Activated T-helper 1 cell treated with Interleukin-2 at 50 U/mL for 16 hours (primary cell): ENCODE data around the gene MRPL37.
"Not testable (repeated sequence)": the region's sequence is repeated elsewhere in the genome, so short reads cannot be mapped to it uniquely, and the experiment has no call there.

ENCODE experiments used
- DNase-seq: peaks from one replicate; pipeline ENCODE4 v3.0.0-alpha.2; 2020; ENCODE audit warnings: low read depth

MRPL37 gene

GRCh38 chr1:54172614-54173599, 27.1 kb upstream of the MRPL37 start:
- DNase-seq, result no peak

DNA sequence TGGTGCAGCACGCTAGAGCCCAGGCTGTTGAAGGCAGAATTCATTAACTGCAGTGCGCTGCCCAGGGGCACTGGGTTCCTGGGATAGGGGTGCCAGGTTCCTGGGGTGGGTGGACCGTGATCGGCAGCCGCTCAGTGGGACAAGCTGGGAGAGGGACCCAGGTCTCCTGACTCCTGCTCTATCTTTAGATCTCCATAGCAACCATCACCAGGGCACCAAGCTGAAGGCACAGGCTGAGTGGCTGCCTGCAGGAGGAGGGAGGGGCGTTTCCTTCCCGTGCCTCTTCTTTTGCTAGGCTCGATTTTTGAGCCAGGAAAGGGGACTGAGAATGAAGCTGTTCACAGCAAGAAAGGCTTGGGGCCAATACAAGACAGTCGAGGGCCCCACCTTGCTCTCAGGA, 26.3 kb upstream of the MRPL37 start:
- no peak for DNase-seq

DNA sequence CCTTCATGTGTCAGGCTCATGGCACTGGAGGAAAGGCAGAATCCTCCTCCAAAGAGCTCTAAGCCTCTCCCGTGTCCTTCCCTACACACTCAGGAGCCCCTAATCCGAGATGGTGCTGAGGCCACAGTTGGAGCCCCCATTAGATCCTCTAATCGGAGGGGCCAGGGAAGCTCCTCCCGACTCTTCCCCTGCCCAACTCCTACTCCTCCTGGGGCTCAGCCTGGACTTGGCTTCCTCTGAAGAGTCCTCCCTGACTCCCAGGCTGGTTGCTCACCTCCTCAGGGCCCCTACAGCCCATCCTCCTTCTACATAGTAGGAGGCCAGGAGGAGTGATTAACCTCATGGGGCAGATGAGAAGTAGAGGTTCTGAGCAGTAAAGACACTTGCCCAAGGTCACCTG, 25.9 kb upstream of the MRPL37 start:
- DNase-seq, result no peak

DNA sequence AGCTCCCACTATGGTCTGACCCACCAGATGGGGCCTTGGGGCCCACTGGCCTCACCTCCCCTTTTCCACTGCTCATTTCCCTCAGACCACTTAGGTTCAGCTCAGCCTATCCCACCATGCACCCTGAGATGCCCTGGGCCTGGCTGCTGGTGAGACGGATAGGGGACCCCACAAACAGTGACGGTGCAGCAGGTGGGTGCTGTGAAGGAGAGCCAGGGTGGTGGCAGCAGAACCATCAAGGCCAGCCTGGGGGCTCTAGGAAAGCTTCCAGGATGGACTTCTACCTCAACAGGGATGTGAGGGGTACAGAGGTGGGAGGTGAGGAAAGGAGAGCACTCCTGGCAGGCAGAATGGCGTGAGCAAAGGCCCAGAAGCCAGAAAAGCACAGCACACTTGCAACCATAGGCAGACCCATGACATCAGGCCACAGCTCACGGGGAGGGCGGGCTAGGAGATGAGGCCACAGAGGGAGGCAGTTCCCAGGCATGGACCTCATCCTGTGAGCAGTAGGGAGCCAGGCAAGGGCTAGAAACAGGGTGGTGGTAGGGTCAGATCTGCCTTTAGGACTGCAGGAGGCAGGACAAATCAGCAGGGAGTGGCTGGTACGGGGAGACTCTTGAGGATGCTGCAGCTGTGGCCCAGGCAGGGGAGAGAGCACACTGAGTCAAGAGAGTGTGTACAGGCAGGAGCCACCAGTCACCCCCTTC, 23.2 kb upstream of the MRPL37 start:
- DNase-seq, result no peak

- DNase-seq, result no peak
Measured at GRCh38 chr1:54177726-54178125, 22.2 kb upstream of the MRPL37 start.

DNA sequence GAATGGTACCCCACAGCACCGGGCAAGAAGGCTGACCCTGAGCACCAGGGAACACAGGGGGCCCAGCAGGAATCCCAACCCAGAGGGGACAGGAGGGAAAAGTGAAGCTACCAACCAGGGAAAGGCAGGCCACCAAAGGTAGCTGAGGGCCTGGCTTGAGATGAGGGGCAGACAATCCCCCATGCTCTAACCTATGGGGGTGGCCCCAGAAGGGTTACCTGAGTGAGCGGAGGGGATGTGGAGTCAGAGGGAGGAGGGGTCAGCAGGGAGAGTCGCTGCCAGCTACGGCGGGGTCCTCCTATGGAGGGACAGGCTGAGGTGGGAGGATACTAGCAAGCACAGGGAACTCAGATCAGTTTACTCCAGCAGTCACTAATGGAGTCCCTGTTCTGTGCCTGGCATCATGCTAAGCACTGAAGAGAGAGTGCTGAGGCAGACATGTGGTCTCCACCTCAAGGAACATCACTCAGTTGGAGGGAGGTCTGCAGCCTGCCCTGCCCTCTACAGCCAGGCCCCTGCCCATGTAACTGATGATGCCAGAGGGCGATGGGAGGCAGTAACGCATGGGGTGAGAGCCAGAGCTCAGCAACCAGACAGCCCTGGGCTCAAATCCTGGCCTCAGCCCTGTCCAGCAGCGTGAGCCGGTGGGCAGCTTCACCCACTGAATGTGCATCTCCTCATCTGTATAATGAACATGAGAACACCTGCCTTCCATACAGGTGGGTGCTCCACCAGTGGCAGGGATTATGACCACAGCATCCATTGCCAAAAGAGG, 21.5 kb upstream of the MRPL37 start:
- DNase-seq, result no peak

GRCh38 chr1:54180701-54181360, 19.1 kb upstream of the MRPL37 start:
- DNase-seq, result no peak

- no peak for DNase-seq
Measured at GRCh38 chr1:54186056-54186455, 13.9 kb upstream of the MRPL37 start.

DNA sequence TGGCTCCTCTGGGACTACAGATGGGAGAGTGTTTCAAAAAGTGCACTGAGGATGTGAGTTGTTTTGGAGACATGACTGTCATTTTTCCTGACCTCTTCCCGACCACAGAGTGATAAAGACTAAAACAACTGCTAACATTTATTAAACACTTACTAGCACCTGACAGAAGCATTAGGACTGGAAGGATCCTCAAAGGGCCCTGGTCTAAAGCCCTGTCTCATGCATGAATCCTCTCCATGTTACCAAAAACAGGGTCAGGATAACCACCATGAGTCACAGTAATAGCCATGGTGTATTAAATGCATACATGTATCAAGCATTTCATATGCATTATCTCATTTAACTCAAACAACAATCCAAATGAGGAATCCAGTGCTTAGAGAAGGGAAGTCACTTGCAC, 11.7 kb upstream of the MRPL37 start:
- no peak for DNase-seq

DNA sequence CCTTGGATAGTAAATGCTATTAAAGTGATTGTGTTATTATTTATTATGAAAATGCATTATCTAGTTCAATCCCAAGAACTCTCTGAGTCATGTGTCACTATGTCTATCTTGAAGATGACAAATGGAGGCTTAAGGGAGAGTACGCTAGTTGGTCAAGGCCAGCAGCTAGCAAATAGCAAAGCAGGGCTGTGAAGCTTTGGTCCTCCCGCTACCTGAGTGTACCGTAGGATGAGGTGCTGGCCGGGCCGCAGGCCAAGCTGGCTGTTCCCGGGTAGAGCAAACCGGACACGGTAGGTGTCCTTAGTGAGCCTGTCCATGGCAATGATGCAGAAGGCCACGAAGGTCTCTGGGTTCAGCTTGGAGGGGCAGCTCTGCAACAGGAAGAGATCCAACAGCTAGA, 9.4 kb upstream of the MRPL37 start:
- no peak for DNase-seq

- DNase-seq, result no peak
Measured at GRCh38 chr1:54191525-54191924, 8.4 kb upstream of the MRPL37 start.

- no peak for DNase-seq
Measured at GRCh38 chr1:54193453-54193852, 6.5 kb upstream of the MRPL37 start.

GRCh38 chr1:54199151-54199764, 709 bp upstream of the MRPL37 start:
- no peak for DNase-seq

GRCh38 chr1:54200519-54200997, 591 bp downstream of the MRPL37 start:
- no peak for DNase-seq

DNA sequence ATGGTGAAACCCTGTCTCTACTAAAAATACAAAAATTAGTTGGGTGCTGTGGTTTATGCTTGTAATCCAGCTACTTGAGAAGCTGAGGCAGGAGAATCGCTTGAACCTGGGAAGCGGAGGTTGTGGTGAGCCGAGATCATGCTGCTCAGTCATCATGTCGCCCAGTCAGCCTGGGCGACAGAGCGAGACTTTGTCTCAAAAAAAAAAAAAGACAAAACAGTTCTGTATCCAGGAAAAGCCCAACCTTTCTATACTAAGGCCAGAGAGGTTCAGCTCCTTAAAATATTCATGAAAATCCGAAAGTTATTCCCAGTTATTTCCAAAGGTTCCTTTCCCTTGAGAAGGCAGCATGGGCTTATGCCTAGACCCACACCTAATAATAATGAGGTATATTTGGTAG, 4.2 kb downstream of the MRPL37 start:
- DNase-seq, result no peak

DNA sequence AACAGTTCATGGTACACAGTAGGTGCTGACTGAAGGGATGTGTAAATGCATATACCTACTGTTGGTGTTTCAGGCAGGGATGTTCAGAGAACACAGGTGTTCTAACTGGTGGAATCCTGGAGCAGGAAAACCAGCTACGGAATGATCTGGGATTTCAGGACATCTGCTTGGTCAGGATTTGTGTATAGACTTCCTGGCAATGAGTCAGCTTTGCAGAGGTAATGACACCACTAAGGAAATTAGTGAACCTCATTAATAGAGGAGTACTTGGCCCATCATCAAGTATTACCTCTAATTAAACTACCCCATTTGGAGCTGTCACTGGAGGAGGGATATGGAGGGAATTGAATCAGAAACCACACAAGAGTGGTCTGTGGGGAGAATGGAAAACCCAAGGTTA, 7.3 kb downstream of the MRPL37 start:
- DNase-seq, result no peak

- not testable (repeated sequence) for DNase-seq
Measured at GRCh38 chr1:54207896-54208295, 7.9 kb downstream of the MRPL37 start.

DNA sequence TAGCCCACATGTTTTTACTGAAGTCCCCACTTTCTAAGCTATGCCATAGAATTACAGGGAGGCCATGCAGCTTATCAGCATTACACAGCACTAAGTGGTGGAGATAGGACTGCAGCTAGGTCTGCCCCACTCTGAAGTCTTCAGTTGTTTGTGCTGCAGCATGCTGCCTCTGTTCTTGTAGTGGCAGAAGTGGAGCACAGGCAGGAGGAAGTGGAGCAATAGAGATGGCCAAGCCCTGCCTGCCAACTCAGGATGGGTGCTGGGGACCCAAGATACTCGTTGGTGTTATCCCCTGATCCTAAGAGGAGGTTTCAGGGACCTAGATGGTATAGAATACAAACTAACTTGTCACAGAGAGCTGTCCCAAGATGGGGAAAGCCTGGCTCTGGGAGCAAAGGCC, 12.9 kb downstream of the MRPL37 start:
- no peak for DNase-seq

DNA sequence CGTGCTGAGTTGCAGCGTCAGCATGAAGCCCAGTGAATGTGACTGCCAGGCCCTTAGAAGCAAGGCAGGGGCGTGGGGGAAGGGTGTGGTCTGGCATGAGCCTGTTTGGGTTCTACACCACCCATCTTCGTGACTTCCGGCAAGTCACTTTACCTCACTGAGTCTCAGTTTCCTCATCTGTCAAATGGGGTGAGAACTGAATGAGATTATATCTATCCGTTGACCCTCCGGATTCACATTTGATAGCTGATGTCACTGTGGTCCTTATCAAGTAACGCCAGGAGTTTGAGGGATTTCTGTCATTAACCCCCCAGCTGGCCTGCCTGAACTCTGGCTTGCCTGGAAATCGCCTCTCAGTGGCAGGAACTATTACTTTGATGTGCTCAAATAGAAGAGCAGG, 15.6 kb downstream of the MRPL37 start:
- DNase-seq, result no peak

DNA sequence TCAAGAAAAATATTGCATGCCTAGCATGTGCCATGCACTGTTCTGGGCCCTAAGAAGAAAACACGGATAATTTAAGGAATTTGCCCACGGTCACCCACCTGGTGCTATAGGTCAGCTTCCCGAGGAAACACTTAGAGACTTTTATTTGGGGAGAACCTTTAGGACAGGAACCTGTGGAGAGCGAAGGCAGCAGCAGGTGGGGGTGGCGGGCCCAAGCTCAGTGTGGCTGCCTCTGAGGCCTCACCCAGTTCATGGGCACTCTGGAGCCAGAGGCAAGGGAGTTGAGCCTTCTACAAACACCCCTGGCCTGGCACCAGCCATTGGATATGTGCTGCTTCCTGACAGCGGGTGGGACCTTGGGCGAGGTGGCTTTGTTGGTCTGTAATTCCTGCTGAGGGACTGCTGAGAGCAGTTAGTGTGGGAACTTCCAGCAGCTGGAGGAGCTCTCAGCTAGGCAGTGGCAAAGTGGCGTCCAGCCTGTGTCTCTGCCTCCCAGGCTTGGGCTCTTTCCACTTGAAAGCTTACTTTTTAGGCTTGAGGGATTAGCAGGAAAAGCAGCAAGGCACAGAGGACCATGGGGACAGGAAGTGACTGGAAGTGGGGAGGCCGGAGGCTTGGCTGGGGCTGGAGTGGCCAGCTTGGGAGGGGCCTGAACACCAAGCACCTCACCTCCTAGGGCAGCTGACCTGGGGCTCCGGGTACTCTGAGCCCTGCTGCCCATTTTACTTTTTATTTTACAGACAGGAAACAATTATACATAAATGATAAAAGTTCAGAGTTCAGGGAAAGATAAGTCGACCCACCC, 19.1 kb downstream of the MRPL37 start:
- no peak for DNase-seq

GRCh38 chr1:54219688-54220003, 19.7 kb downstream of the MRPL37 start:
- DNase-seq, result no peak
